GM10248 (cell line): ENCODE data around the gene SLC51A.
A peak's percentile ranks its signal among the peaks of the same experiment; 100 is the strongest.

Source experiments
- CTCF ChIA-PET: fragments of 300-600 bp; sonication (Branson Sonifier 250); formaldehyde crosslinking; extraction: SDS; loops from one replicate; lab custom pipeline; 2021; ENCODE audit warnings: antibody characterized with exemption; lab: Yijun Ruan, JAX
- POLR2A ChIA-PET: fragments of 350-650 bp; sonication (Branson Sonifier 250); formaldehyde crosslinking; extraction: SDS; loops from one replicate; lab custom pipeline; 2020; ENCODE audit warnings: antibody characterized with exemption; lab: Yijun Ruan, JAX
- DNase-seq: peaks from one replicate; pipeline ENCODE4 v3.0.0; 2012; ENCODE audit errors: extremely low spot score
- TF ChIP-seq, protein P1 (sequence below): IDR thresholded peaks from 2 replicates; pipeline ENCODE4 v1.5.1; 2012; ENCODE audit warnings: mild to moderate bottlenecking, low read depth; ENCODE audit errors: extremely low read depth, missing control alignments, control extremely low read depth

SLC51A gene

DNA sequence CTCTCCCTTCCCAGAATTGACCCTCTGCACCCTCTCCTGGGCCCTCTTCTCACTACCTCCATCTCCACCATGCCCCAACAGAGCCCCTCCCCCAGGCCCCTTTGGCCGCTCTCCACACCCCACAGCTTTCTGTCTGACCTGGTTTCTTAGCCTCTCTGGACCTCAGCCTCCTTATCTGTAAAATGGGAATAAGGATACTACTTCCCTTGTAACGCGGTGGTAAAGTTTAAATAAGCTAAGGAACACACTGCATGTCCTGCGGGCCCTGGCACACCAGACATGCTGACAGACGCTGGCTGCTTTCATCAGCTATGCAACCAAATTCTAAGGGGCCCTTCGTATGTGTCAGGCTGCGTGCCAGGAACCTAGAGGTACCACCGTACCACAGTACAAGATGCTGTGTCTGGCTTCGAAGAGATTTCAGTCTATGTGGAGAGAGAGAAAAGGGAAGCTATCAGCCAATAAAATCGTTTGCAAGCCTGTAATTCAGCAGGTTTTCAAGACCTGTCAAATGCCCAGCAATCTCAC lies 777 bp upstream of the SLC51A start:
- no peak for DNase-seq
- ChIA-PET CTCF (interaction anchor here (0.8 to 1.6 kb wide), 2 partner anchors 19 kb away, joined by 3 to 4 read pairs; no protein-coding TSS in a partner anchor), POLR2A (interaction anchor here (0.6 kb wide), 1 partner anchor 11 kb away, joined by 4 read pairs; no protein-coding TSS in a partner anchor)
- TF ChIP-seq, protein P1, sequence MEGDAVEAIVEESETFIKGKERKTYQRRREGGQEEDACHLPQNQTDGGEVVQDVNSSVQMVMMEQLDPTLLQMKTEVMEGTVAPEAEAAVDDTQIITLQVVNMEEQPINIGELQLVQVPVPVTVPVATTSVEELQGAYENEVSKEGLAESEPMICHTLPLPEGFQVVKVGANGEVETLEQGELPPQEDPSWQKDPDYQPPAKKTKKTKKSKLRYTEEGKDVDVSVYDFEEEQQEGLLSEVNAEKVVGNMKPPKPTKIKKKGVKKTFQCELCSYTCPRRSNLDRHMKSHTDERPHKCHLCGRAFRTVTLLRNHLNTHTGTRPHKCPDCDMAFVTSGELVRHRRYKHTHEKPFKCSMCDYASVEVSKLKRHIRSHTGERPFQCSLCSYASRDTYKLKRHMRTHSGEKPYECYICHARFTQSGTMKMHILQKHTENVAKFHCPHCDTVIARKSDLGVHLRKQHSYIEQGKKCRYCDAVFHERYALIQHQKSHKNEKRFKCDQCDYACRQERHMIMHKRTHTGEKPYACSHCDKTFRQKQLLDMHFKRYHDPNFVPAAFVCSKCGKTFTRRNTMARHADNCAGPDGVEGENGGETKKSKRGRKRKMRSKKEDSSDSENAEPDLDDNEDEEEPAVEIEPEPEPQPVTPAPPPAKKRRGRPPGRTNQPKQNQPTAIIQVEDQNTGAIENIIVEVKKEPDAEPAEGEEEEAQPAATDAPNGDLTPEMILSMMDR: no peak

DNA sequence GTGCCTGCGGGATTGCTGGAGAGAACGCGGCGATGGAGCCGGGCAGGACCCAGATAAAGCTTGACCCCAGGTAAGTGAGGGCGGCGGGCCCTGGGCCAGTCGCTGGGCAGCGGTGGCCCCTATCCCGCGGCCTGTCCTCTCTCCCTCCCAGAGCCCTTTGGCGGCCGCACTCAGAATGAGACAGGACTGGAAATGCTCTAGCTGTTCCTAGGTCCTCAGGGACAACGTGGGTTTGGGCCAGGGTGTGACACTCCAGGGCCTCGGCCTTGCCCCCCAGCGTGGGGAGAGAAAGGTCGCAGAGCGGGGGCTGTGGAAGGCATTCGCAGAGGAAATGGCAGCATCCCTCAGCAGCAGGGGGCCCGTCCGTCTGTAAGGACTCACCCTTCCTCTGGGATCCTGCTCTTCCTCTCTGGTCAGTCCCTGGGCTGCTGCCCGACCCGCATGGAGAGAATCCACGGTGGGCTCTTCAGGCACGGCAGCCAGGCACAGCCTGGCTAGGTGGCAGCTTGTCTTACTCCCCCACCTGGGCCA lies 412 bp downstream of the SLC51A start:
- ChIA-PET CTCF (no interaction called here), POLR2A (no interaction called here)
- no peak for DNase-seq
- TF ChIP-seq, protein P1: no peak

DNA sequence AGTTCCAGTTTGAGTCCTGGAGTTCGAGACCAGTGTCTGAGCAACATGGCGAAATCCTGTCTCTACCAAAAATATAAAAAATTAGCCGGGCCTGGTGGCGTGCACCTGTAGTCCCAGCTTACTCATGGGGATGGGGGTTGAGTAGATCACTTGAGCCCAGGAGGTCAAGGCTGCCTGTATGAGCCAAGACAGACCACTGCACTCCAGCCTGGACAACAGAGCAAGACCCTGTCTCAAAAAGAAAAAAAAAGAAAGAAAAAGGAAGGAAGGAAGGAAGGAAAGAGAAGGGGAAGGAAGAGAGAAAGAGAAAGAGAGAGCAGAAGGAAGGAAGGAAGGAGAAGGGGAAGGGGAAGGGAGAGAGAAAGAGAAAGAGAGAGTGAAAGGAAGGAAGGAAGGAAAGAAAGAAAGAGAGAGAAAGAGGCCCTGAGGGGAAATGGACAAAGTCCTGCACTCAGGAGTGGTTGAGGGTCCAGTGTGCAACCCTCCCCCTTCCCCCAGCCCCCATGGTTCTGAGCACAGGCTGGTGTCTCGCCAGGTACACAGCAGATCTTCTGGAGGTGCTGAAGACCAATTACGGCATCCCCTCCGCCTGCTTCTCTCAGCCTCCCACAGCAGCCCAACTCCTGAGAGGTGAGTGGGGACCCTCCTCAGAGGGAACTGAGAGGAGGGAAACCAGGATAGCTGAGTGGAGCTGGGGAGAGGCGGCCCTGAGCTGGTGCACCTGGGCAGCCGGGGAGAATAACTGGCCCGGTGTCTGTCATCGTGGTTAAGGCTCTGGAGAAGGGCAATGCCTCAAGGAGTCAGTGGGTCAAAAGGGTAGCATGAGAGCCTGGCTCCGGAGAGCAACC lies 1.2 kb downstream of the SLC51A start:
- POLR2A ChIA-PET: no interaction called here
- DNase-seq: no peak
- CTCF ChIA-PET: interaction anchor here (1.1 to 2.1 kb wide), 2 partner anchors 21 to 36 kb away, joined by 3 to 8 read pairs; no protein-coding TSS in a partner anchor
- TF ChIP-seq, protein P1: no peak

DNA sequence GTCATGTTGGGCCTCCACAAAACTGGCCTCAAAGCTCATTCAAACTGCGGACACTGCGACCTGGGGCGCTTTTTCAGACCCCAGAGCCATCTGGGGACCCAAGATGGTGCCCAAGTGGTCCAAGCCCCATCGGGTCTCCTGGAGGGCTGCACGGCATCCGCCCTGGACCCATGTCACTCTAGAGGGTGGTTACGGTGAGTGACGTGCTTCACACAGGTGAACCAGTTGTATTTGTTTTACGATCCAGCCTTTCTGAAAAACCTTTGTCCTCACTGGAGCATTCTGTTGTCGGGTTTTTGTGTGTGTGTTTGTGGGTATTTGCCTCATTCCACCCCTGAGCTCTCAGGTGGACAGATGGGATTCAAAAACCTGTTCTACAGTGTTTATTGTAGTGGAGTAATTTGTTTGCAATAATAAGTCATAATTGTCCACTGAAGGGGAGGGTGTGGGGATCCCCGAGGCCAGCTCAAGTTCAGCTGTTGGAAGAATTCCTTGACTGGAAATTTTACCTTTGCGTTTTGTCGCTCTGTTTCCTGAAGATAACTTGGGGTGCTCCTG lies 1.9 kb downstream of the SLC51A start:
- POLR2A ChIA-PET: no interaction called here
- CTCF ChIA-PET: interaction anchor here (1.1 to 2.1 kb wide), 3 partner anchors 22 to 36 kb away, joined by 3 to 8 read pairs (median 6); no protein-coding TSS in a partner anchor
- DNase-seq: no peak
- TF ChIP-seq, protein P1: no peak

DNA sequence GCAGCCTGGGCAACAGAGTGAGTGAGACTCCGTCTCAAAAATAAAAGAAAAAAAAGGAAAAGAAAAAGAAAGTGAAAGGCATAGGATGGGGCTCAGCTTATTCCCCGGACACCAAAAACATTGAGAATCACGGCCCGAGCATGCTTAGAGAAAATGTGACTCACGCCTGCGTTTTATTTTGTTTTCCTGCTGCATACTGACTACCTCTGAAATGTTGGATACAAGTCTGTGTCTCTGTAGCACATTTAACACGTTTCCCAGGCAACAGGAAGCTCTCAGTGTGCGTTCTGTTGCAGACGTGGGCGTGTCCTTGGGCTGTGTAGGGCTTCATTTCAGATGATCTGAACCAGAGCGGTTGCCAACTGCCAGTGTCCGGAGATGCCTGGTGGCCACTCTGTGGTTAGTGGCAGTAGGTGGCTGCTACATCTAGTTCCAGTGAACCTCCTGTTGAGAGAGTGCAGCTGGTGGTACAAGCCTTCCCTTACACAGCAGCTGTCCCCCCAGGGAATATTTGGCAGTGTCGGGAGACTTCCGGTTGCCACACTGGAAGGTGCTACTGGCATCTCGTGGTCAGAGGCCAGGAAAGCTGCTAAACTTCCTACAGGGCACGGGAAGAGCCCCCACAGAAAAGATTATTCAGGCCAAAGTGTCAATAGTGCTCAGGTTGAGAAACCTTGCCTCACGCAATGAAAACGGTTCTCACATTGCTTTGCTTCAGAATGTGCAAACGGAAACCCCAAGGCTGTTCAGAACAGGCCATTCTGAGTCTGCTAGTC lies 3.0 kb downstream of the SLC51A start:
- TF ChIP-seq, protein P1: no peak
- CTCF ChIA-PET: interaction anchor here (0.7 to 2.6 kb wide), 10 partner anchors 10 to 220 kb away, joined by 3 to 10 read pairs (median 4); no protein-coding TSS in a partner anchor
- peak; percentile 72 for DNase-seq
- POLR2A ChIA-PET: no interaction called here
